T-helper 9 cell (primary cell): ENCODE results near the gene SCRT2.
"Not testable (repeated sequence)": the region's sequence is repeated elsewhere in the genome, so short reads cannot be mapped to it uniquely, and the experiment has no call there.

Experiments
- DNase-seq: peaks from one replicate; pipeline ENCODE4 v3.0.0-alpha.2; 2020

Gene SCRT2

GRCh38 chr20:699811-700338, 24.3 kb upstream of the SCRT2 start:
- DNase-seq = no peak

DNA sequence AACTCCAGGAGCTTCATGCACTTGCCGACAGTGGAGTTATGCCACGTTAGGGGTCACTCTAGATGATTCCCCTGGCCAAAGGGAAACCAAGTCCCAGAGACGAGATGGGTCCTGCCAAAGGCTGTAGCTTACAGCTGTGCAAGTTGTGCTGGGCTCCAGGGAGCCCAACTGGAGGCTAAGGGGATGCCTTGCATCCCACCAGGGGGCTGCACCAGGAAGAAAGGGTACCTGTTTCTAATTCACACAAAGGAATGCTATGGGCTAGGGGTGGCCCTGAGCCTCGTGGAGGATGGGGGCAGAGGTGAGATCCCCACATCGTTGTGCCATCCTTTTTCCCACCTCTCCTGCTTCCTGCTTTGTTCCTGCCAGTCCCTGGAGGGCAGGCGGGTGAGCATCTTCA, 23.7 kb upstream of the SCRT2 start:
- no peak for DNase-seq

- no peak for DNase-seq
Observed at GRCh38 chr20:698276-698675, 22.7 kb upstream of the SCRT2 start.

DNA sequence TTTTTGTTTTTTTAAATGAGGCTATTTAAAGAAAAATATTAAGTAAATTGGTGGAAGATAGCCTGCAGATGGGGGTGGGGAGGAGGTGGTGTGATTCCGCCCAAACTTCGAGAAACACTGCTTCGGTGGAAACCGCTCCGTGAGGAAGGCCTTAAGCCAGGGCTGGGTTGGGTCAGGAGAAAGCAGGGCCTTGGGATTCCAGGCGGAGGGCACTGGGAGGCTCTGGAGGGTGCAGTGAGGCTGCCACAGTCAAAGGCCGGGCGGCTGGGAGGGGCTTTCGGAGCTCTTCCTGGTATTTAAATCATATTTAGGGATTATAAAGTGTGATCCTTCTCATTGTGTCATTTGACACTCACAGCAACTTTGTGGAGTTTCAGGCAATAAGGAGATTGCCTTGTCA, 22.2 kb upstream of the SCRT2 start:
- DNase-seq = no peak

GRCh38 chr20:695165-695866, 19.7 kb upstream of the SCRT2 start:
- no peak for DNase-seq

- DNase-seq = no peak
Observed at GRCh38 chr20:694496-694895, 18.9 kb upstream of the SCRT2 start.

- not testable (repeated sequence) for DNase-seq
Observed at GRCh38 chr20:693786-694185, 18.2 kb upstream of the SCRT2 start.

- DNase-seq = no peak
Observed at GRCh38 chr20:692044-692443, 16.4 kb upstream of the SCRT2 start.

- DNase-seq = no peak
Observed at GRCh38 chr20:689947-690346, 14.3 kb upstream of the SCRT2 start.

DNA sequence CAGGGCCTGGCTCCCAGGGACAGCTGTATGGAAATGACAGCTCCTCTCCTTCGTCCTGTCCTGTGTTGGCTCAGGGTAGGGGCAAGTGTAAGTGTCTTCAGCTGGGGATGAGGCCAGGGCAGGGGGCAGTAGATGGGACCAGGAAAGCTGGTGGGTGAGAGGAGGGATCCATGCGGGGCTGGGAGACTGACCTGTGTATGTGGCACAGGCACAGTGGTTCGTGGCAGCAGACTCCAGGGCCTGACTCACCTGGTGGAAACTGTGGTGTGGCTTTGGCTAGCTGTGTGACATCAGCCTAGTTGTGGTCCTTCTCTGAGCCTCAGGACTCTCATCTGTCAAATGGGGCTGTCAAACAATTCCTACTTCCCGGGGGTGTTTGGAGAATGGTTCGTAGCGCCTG, 13.7 kb upstream of the SCRT2 start:
- no peak for DNase-seq

- DNase-seq = no peak
Observed at GRCh38 chr20:688809-689212, 13.2 kb upstream of the SCRT2 start.

- DNase-seq = no peak
Observed at GRCh38 chr20:687468-688203, 12.0 kb upstream of the SCRT2 start.

GRCh38 chr20:684676-685319, 9.2 kb upstream of the SCRT2 start:
- DNase-seq = no peak

GRCh38 chr20:682123-682522, 6.5 kb upstream of the SCRT2 start:
- DNase-seq = no peak

GRCh38 chr20:680638-681187, 5.1 kb upstream of the SCRT2 start:
- no peak for DNase-seq

DNA sequence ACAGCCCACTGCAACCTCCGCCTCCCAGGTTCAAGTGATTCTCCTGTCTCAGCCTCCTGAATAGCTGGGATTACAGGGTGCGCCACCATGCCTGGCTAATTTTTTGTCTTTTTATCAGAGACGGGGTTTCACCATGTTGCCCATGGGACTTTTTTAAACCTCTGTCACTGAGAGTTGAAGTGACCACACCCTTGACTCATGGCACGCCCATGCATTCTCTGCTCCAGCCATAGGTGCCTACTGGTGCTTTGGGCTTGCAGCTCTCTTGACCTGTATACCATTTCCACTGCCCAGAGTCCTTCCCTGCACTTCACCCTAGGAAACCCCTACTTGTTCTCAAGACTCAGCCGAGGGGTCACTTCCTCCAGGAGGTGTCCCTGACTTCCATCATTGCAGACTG, 2.4 kb upstream of the SCRT2 start:
- DNase-seq = no peak

- no peak for DNase-seq
Observed at GRCh38 chr20:676967-677366, 1.4 kb upstream of the SCRT2 start.

- DNase-seq = no peak
Observed at GRCh38 chr20:676315-676937, 824 bp upstream of the SCRT2 start.

DNA sequence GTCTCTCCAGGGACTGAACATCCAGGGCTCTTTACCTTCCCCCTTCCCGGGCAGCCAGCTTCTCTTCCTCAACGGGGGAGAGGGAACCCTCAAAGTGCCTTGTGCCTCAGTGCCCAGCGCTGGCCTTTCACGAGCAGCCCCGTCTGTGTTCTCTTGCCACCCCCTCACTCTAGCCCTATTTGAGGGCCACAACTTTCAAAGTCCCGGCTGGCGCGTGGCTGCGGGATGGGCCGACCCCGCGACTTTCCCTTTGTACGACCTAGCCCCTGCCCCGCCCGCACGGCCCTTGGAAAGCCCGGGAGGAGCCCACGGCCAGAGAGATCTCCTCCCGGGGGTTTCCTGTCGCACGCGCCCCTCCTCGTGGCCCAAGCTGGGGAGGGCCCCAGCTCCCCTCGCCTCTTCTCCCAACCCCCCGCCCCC, 559 bp downstream of the SCRT2 start:
- no peak for DNase-seq

DNA sequence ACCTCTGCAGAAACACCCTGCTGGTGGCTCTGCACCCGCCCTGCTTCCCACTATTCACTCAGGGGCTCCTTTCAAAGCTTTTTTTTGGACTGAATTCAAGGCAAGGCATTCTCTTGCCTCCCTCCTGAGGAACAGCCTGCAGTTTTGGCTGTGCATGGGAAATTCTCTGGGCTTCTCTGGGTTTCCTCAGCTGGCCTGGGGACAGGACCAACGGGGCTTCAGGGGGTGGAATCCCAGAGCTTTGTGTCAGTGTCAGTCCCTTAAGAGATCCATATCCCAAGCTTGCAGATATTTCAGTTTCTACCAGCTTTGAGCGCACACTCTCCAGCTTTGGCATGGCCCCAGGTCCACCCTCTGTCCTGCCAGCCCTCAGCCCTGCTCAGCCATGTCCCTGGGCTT, 2.0 kb downstream of the SCRT2 start:
- DNase-seq = no peak

GRCh38 chr20:672963-673602, 2.5 kb downstream of the SCRT2 start:
- DNase-seq = no peak

DNA sequence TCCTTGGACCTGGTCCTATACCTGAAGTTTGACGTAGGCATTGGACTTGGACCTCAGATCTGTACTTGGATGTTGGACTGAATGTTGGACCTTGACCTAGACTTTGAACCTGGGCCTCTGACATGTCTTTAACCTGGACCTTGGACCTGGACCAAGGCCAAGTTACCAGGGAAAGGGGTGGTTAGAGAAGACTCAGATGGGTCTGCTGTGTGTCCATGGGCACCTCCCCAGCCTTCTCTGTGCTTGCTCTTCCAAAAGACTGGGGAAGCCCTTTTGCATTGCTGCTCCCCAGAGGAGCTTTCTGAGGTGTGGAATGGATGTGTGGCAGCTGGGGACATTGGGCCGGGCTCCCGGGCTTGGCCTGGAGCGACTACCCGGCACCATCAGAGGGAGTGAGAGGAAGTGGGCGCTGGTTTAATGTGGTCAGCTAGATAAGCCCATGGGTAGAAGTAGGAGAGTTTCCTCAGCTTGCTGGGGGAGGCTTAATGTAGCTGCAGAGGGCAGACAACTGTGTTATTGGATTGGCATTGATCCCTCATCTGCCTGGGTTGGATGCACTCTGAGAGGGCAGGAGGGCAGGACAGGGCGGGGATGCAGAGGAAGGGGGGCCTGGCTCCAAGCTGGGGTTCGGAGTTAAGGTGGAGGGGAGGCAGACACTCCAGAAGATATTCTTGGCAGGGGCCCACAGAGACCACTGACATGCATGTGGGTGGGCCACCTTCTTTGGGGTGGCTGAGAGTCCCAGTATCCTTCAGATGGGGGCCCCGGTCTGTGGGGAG, 4.2 kb downstream of the SCRT2 start:
- DNase-seq = no peak
